GM12878 (cell line): ENCODE data around the gene YEATS2. TPM values are rescaled to one million over a fixed set of nuclear protein-coding genes. Genes with fewer than 3 reads are reported as not detected.

Source experiments
- ATAC-seq: fragments of 200-7000 bp; cut with Tn5 transposase; 3 replicates; pipeline ENCODE4 v1.9.1; 2020; ENCODE audit warnings: mild to moderate bottlenecking, moderate library complexity
- BruUV-seq: library from RNA; stranded (reverse); fragments of 400-500 nt; replicated peaks from 2 replicates; lab custom pipeline; 2021; lab: Mats Ljungman, UMichigan
- CTCF ChIA-PET: fragments of 300-600 bp; sonication (Branson Sonifier 250); formaldehyde crosslinking; extraction: SDS; loops from one replicate; lab custom pipeline; 2021; ENCODE audit warnings: inconsistent platforms; lab: Yijun Ruan, JAX
- POLR2A ChIA-PET: fragments of 350-600 bp; formaldehyde crosslinking; extraction: SDS; loops from one replicate; lab custom pipeline; 2021; ENCODE audit warnings: inconsistent platforms; lab: Charles Lee
- RAD21 ChIA-PET: fragments of 300-600 bp; sonication (Branson Sonifier 250); formaldehyde crosslinking; loops from one replicate; lab custom pipeline; 2023; ENCODE audit warnings: antibody characterized with exemption; ENCODE audit not compliant: unreplicated experiment; lab: Charles Lee
- SMC1A ChIA-PET: fragments of 300-600 bp; sonication (Branson Sonifier 250); formaldehyde crosslinking; loops from one replicate; lab custom pipeline; 2023; ENCODE audit not compliant: unreplicated experiment, uncharacterized antibody; lab: Charles Lee
- DNase-seq: peaks from one replicate; pipeline ENCODE4 v3.0.0-alpha.2; 2011; ENCODE audit warnings: low read depth, low spot score
- FAIRE-seq: peaks from 3 replicates; lab custom pipeline; 2011; peaks lifted over from hg19 to GRCh38; lab: Jason Lieb, UNC
- H2AFZ ChIP-seq: 2 replicates; pipeline ENCODE4 v1.6.0; 2011; ENCODE audit warnings: low read depth, low read length, control low read depth; ENCODE audit not compliant: control insufficient read depth
- H3K27ac ChIP-seq: 2 replicates; pipeline ENCODE4 v1.5.1; 2011; ENCODE audit warnings: control low read depth; ENCODE audit not compliant: control insufficient read depth, insufficient read depth
- H3K27me3 ChIP-seq, 2 experiments: replicated peaks in 1 of 2; 2 replicates each; pipeline versions ENCODE4 v1.6.0 to v1.6.1; 2011; ENCODE audit warnings: low read length in 1 of 2; ENCODE audit not compliant: control insufficient read depth in 2 of 2, insufficient read depth in 2 of 2
- H3K36me3 ChIP-seq, 2 experiments: 2 replicates each; pipeline ENCODE4 v1.5.1; 2011; ENCODE audit warnings: low read length in 1 of 2; ENCODE audit not compliant: control insufficient read depth in 2 of 2, insufficient read depth in 2 of 2
- H3K4me1 ChIP-seq: 2 replicates; pipeline ENCODE4 v1.6.1; 2011; ENCODE audit warnings: mild to moderate bottlenecking, low read length, moderate library complexity, mixed read lengths; ENCODE audit not compliant: control insufficient read depth, insufficient read depth
- H3K4me2 ChIP-seq: 2 replicates; pipeline ENCODE4 v1.6.0; 2011; ENCODE audit warnings: control low read depth; ENCODE audit not compliant: control insufficient read depth, insufficient read depth
- H3K4me3 ChIP-seq: fragments of 200-600 bp; sonication (generic); 2 replicates; pipeline ENCODE4 v1.5.1; 2016
- H3K79me2 ChIP-seq: 2 replicates; pipeline ENCODE4 v1.6.0; 2011; ENCODE audit warnings: low read length; ENCODE audit not compliant: control insufficient read depth, insufficient read depth
- H3K9ac ChIP-seq: 2 replicates; pipeline ENCODE4 v1.8.0; 2011; ENCODE audit warnings: low read length, control low read depth, mixed read lengths; ENCODE audit not compliant: control insufficient read depth, insufficient read depth
- H3K9me3 ChIP-seq: replicated peaks from 3 replicates; pipeline ENCODE4 v1.5.1; 2011; ENCODE audit warnings: mild to moderate bottlenecking, low read length; ENCODE audit not compliant: control insufficient read depth, insufficient read depth
- H4K20me1 ChIP-seq: 2 replicates; pipeline ENCODE4 v1.6.0; 2011; ENCODE audit not compliant: control insufficient read depth, insufficient read depth
- ASH2L ChIP-seq: fragments of 300-600, 200-600 bp; sonication (generic); IDR thresholded peaks from 2 replicates; pipeline ENCODE4 v1.6.1; 2017; ENCODE audit warnings: low read depth, mild to moderate bottlenecking, borderline replicate concordance
- BACH1 ChIP-seq: fragments of 450-650 bp; IDR thresholded peaks from 2 replicates; pipeline ENCODE4 v1.6.1; 2017; ENCODE audit warnings: mild to moderate bottlenecking, borderline replicate concordance
- CUX1 ChIP-seq: IDR thresholded peaks from 2 replicates; pipeline ENCODE4 v1.6.1; 2012; ENCODE audit warnings: improper control_type of control experiment, low read depth, low read length; ENCODE audit not compliant: insufficient replicate concordance
- ESRRA ChIP-seq: IDR thresholded peaks from 2 replicates; pipeline ENCODE4 v1.6.1; 2012; ENCODE audit warnings: mild to moderate bottlenecking, low read length, improper control_type of control experiment
- EZH2 ChIP-seq: IDR thresholded peaks from 2 replicates; pipeline ENCODE4 v1.6.1; 2012; ENCODE audit warnings: low read depth, mild to moderate bottlenecking, control low read depth, inconsistent platforms, low read length, borderline replicate concordance; ENCODE audit not compliant: control insufficient read depth
- FOS ChIP-seq: IDR thresholded peaks from 3 replicates; pipeline ENCODE4 v1.6.1; 2011; ENCODE audit warnings: borderline replicate concordance; ENCODE audit not compliant: insufficient read length; ENCODE audit errors: extremely low read depth
- HDAC6 ChIP-seq: fragments of 200-600 bp; sonication (generic); IDR thresholded peaks from one replicate; pipeline ENCODE4 v1.8.0; 2017; ENCODE audit warnings: antibody characterized with exemption; ENCODE audit not compliant: unreplicated experiment
- KAT2A ChIP-seq: conservative IDR thresholded peaks from 2 replicates; pipeline ENCODE4 v1.6.1; 2011; ENCODE audit warnings: low read depth, low read length; ENCODE audit not compliant: control insufficient read depth
- MXI1 ChIP-seq: fragments of 150-350 bp; IDR thresholded peaks from 2 replicates; pipeline ENCODE4 v1.6.1; 2011; ENCODE audit warnings: low read depth, mild to moderate bottlenecking, inconsistent platforms, low read length, improper control_type of control experiment
- NFXL1 ChIP-seq: fragments of 450-650 bp; IDR thresholded peaks from 2 replicates; pipeline ENCODE4 v1.6.1; 2017; ENCODE audit warnings: antibody characterized with exemption, mild to moderate bottlenecking, borderline replicate concordance
- PRDM15 ChIP-seq: fragments of 450-650 bp; formaldehyde crosslinking; IDR thresholded peaks from 2 replicates; pipeline ENCODE4 v1.4.0; 2020; ENCODE audit warnings: mild to moderate bottlenecking, moderate library complexity
- RUNX3 ChIP-seq: IDR thresholded peaks from 2 replicates; pipeline ENCODE4 v1.6.1; 2012; ENCODE audit warnings: low read length, inconsistent platforms
- SMAD1 ChIP-seq: fragments of 450-650 bp; IDR thresholded peaks from 2 replicates; pipeline ENCODE4 v1.6.1; 2018; ENCODE audit warnings: mild to moderate bottlenecking, low read depth; ENCODE audit not compliant: partially characterized antibody
- USF1 ChIP-seq: IDR thresholded peaks from 2 replicates; pipeline ENCODE4 v1.6.1; 2011; ENCODE audit warnings: borderline replicate concordance, low read depth, mild to moderate bottlenecking, moderate library complexity, mixed read lengths, low read length; ENCODE audit not compliant: insufficient read depth; ENCODE audit errors: extremely low read length
- ZNF217 ChIP-seq: fragments of 450-650 bp; IDR thresholded peaks from 2 replicates; pipeline ENCODE4 v1.6.1; 2017; ENCODE audit warnings: antibody characterized with exemption, mild to moderate bottlenecking
- WGBS: methylation state at CpG from one replicate; pipeline ENCODE4 v1.1.6; 2016; ENCODE audit warnings: low lambda C conversion rate; ENCODE audit not compliant: insufficient replicate concordance, insufficient coverage; ENCODE audit errors: missing lambda C conversion rate; 5-methylcytosine and 5-hydroxymethylcytosine counted together
- in situ Hi-C: fragments of 300-500 bp; cut with MboI; formaldehyde crosslinking; loops from 9 replicates; pipeline ENCODE4 v1.14.3; 2018; ENCODE audit warnings: mixed read lengths
- intact Hi-C: fragments of 100-400 bp; cut with micrococcal nuclease; formaldehyde crosslinking; loops from one replicate; pipeline ENCODE4 v1.14.2; 2022; ENCODE audit not compliant: unreplicated experiment
- polyA plus RNA-seq, 11 experiments: library from polyadenylated mRNA; depleted of rRNA in 4 of 11; unstranded in 6 of 11; stranded (reverse) in 5 of 11; fragments of >200 nt; fragmentation: Nextera tagmentation in 4 of 11; fragmentation: Illumina TruSeq in 1 of 11; extraction: Ambion mirVana in 4 of 11; extraction: Trizol in 1 of 11; gene quantifications; 1 replicate in 1 of 11; 2 replicates in 10 of 11; pipeline versions ENCODE4 v1.2.1 to v1.2.3, GENCODE V29; 2011 to 2016; ENCODE audit warnings: inconsistent platforms in 2 of 11, missing spikeins in 2 of 11, low read depth in 1 of 11
- total RNA-seq, 4 experiments: library from RNA; depleted of rRNA in 3 of 4; stranded (reverse); fragments of >200 nt in 3 of 4; fragmentation: Illumina TruSeq in 1 of 4; extraction: Trizol in 1 of 4; gene quantifications; 2 replicates each; pipeline versions ENCODE4 v1.2.1 to v1.2.3, GENCODE V29; 2013 to 2021

Gene YEATS2
- total and polyA plus RNA-seq, 10 of the 15 experiments (the other 5 are each of a cell fraction or from before 2014, with no cell fraction given) = 1.9 to 65.3 (median 25.8) TPM

GRCh38 chr3:183688874-183689273 is 8.7 kb upstream of the YEATS2 start:
- POLR2A ChIA-PET = interaction anchor here (1.1 kb wide), 1 partner anchor 45 kb away, joined by 3 read pairs; no protein-coding TSS in a partner anchor
- SMC1A ChIA-PET = no interaction called here
- RAD21 ChIA-PET = interaction anchor here (1.3 kb wide), 1 partner anchor 9 kb away, joined by 3 read pairs; the partner anchor contains the start of gene YEATS2
- intact Hi-C loops (no loop called here), in situ Hi-C loops (no loop called here)
- H3K9ac ChIP-seq = no peak overlapping the region
- H3K4me2 ChIP-seq = no peak overlapping the region
- BruUV-seq = no TSS peak
- no peaks in the 10 kb centered on the region for H3K79me2 ChIP-seq
- ATAC-seq (no peak), FAIRE-seq (no peak), DNase-seq (no peak)
- no peak overlapping the region for H3K27ac ChIP-seq
- no peaks in the 10 kb centered on the region for H3K36me3 ChIP-seq
- H3K4me1 ChIP-seq = no peaks in the 10 kb centered on the region
- WGBS = 82% methylated on average over 3 of the region's 3 CpGs
- CTCF ChIA-PET = interaction anchor here (0.9 to 1.3 kb wide), 2 partner anchors 15 to 97 kb away, joined by 3 to 5 read pairs; no protein-coding TSS in a partner anchor
- no peaks in the 10 kb centered on the region for H4K20me1 ChIP-seq
- no peaks in the 10 kb centered on the region for H3K27me3 ChIP-seq
- H2AFZ ChIP-seq = no peak overlapping the region
- no peak overlapping the region for H3K4me3 ChIP-seq
- no peaks in the 10 kb centered on the region for H3K9me3 ChIP-seq
- no peak for TF ChIP-seq SMAD1
- no peak for TF ChIP-seq HDAC6
- TF ChIP-seq FOS = no peak
- TF ChIP-seq NFXL1 = no peak
- no peak for TF ChIP-seq MXI1
- TF ChIP-seq ZNF217 = no peak
- TF ChIP-seq USF1 = no peak
- no peak for TF ChIP-seq CUX1
- no peak for TF ChIP-seq EZH2
- no peak for TF ChIP-seq ESRRA
- no peak for TF ChIP-seq PRDM15 (CRISPR knock-in tag)
- TF ChIP-seq ASH2L = no peak
- no peak for TF ChIP-seq BACH1
- no peak for TF ChIP-seq RUNX3
- TF ChIP-seq KAT2A = no peak
